Uterus (tissue), 4 donors: ENCODE results near the gene SFXN3. TPM values are rescaled to one million over a fixed set of nuclear protein-coding genes. Genes with fewer than 3 reads are reported as not detected.

Experiments
- DNase-seq, 2 donors: peaks; one replicate each; pipeline ENCODE4 v3.0.0-alpha.2; 2019 to 2020
- H3K27ac ChIP-seq, 2 donors: fragments of 200-600 bp; sonication (generic); 1 replicate in 1 of 2; 2 replicates in 1 of 2; pipeline ENCODE4 v1.5.1; 2016 to 2018
- H3K27me3 ChIP-seq, 2 donors: fragments of 200-600 bp; sonication (generic); one replicate each; pipeline ENCODE4 v1.5.1; 2018 to 2019; ENCODE audit warnings: control low read depth in 1 of 2
- H3K36me3 ChIP-seq, 2 donors: fragments of 200-600 bp; sonication (generic); one replicate each; pipeline ENCODE4 v1.5.1; 2019; ENCODE audit warnings: control low read depth in 1 of 2
- H3K4me1 ChIP-seq, 2 donors: fragments of 200-600 bp; sonication (generic); one replicate each; pipeline ENCODE4 v1.5.1; 2018 to 2019; ENCODE audit warnings: control low read depth in 1 of 2
- H3K4me3 ChIP-seq, 2 donors: fragments of 200-600 bp; sonication (generic); 1 replicate in 1 of 2; 2 replicates in 1 of 2; pipeline ENCODE4 v1.5.1; 2018 to 2019; ENCODE audit warnings: mild to moderate bottlenecking in 1 of 2
- H3K9me3 ChIP-seq, 2 donors: fragments of 200-600 bp; sonication (generic); one replicate each; pipeline ENCODE4 v1.5.1; 2019; ENCODE audit warnings: control low read depth in 1 of 2
- CTCF ChIP-seq, 4 experiments: fragments of 200-600 bp in 2 of 4; fragments of 450-650 bp in 2 of 4; sonication (generic) in 2 of 4; IDR thresholded peaks; one replicate each; pipeline ENCODE4 v1.5.1; 2016 to 2019; ENCODE audit warnings: antibody characterized with exemption in 4 of 4, mild to moderate bottlenecking in 2 of 4, moderate library complexity in 1 of 4
- POLR2A ChIP-seq, 2 donors: fragments of 450-650 bp; IDR thresholded peaks; one replicate each; pipeline ENCODE4 v1.6.1; 2016; ENCODE audit warnings: antibody characterized with exemption in 2 of 2, mild to moderate bottlenecking in 1 of 2, moderate library complexity in 1 of 2
- intact Hi-C: fragments of 100-400 bp; cut with DNase I; formaldehyde crosslinking; loops from one replicate; pipeline ENCODE4 v1.15.1; 2023; ENCODE audit warnings: low total_unique reads
- total RNA-seq, 4 donors: library from RNA; depleted of rRNA in 3 of 4; stranded (reverse); fragments of >200 nt in 3 of 4; gene quantifications; one replicate each; pipeline versions ENCODE4 v1.1.0 to v1.2.4, GENCODE V29; 2014 to 2023
- donor health status: DM: yes; HTN: yes; CAD: no.

The SFXN3 gene
- total RNA-seq, 4 donors from 2014 or later: 34.6 to 161 (median 58.1) TPM

- Histone ChIP-seq H3K4me3 (no peak overlapping the region), H3K4me1 (peaks cover 6 to 20% of the 10 kb centered on the region in 2 donors), H3K36me3 (no peaks in the 10 kb centered on the region), H3K9me3 (no peaks in the 10 kb centered on the region), H3K27me3 (no peaks in the 10 kb centered on the region), H3K27ac (no peak overlapping the region)
- no peak for TF ChIP-seq CTCF (IDR thresholded peaks at IDR 0.05)
- no peak for TF ChIP-seq POLR2A (IDR thresholded peaks at IDR 0.05)
- no peak for DNase-seq
- intact Hi-C loops: no loop called here
Observed at GRCh38 chr10:100985336-100985735, 45.7 kb upstream of the SFXN3 start.

- intact Hi-C loops: no loop called here
- Histone ChIP-seq H3K4me1 (peaks cover 6 to 20% of the 10 kb centered on the region in 2 donors), H3K27me3 (no peaks in the 10 kb centered on the region), H3K9me3 (no peaks in the 10 kb centered on the region), H3K4me3 (peak overlapping the region; percentile 87 to 88), H3K27ac (peak overlapping the region; percentile 76 to 77), H3K36me3 (no peaks in the 10 kb centered on the region)
- DNase-seq: no peak
- no peak for TF ChIP-seq CTCF (IDR thresholded peaks at IDR 0.05)
- no peak for TF ChIP-seq POLR2A (IDR thresholded peaks at IDR 0.05)
Observed at GRCh38 chr10:100986623-100986951, 44.4 kb upstream of the SFXN3 start.

- intact Hi-C loops: no loop called here
- H3K36me3 ChIP-seq: no peaks in the 10 kb centered on the region
- DNase-seq: peak; percentile 83 to 85
- H3K27me3 ChIP-seq: no peaks in the 10 kb centered on the region
- peak within 1 kb of the TSS; percentile 76 to 77 for H3K27ac ChIP-seq
- no peaks in the 10 kb centered on the region for H3K9me3 ChIP-seq
- H3K4me3 ChIP-seq: peak within 1 kb of the TSS; percentile 87 to 88
- H3K4me1 ChIP-seq: peaks cover 6 to 20% of the 10 kb centered on the region in 2 donors
- TF ChIP-seq CTCF (IDR thresholded peaks at IDR 0.05) (no peak), POLR2A (IDR thresholded peaks at IDR 0.05) (peak; percentile 24 to 55)
Observed at GRCh38 chr10:100986952-100987684, 43.9 kb upstream of the SFXN3 start, which contains the start of the genes MRPL43 and TWNK. MRPL43 (minus strand) TSS chr10:100987497; CDS start chr10:100987443, 54 bp downstream. TWNK (plus strand) TSS chr10:100987543; CDS start chr10:100988211, 668 bp downstream.

GRCh38 chr10:100987685-100988049 lies 43.4 kb upstream of the SFXN3 start:
- intact Hi-C loops: no loop called here
- Histone ChIP-seq H3K36me3 (no peaks in the 10 kb centered on the region), H3K9me3 (no peaks in the 10 kb centered on the region)

GRCh38 chr10:100988166-100988565 lies 42.9 kb upstream of the SFXN3 start:
- Histone ChIP-seq H3K36me3 (no peaks in the 10 kb centered on the region), H3K27ac (no peak overlapping the region)

More at GRCh38 chr10:100987685-100988049, 43.4 kb upstream of the SFXN3 start:
- Histone ChIP-seq H3K4me1 (peaks cover 6 to 20% of the 10 kb centered on the region in 2 donors), H3K27ac (peak overlapping the region; percentile 76 to 77), H3K27me3 (no peaks in the 10 kb centered on the region), H3K4me3 (peak overlapping the region; percentile 87 to 88)
- TF ChIP-seq POLR2A (IDR thresholded peaks at IDR 0.05): no peak
- no peak for DNase-seq

More at GRCh38 chr10:100988166-100988565, 42.9 kb upstream of the SFXN3 start:
- intact Hi-C loops: no loop called here
- Histone ChIP-seq H3K4me1 (peaks cover 6 to 20% of the 10 kb centered on the region in 2 donors), H3K4me3 (peak overlapping the region in 1 of 2 donors; percentile 87), H3K9me3 (no peaks in the 10 kb centered on the region), H3K27me3 (no peaks in the 10 kb centered on the region)
- no peak for DNase-seq
- TF ChIP-seq POLR2A (IDR thresholded peaks at IDR 0.05) (no peak), CTCF (IDR thresholded peaks at IDR 0.05) (no peak)
